Measurements from ENCODE around the gene ATP5ME. TPM values are rescaled to one million over a fixed set of nuclear protein-coding genes. Genes with fewer than 3 reads are reported as not detected.

ATP5ME gene
- total and polyA plus RNA-seq, 11 donors = 210 to 2,413 (median 800) TPM

DNA sequence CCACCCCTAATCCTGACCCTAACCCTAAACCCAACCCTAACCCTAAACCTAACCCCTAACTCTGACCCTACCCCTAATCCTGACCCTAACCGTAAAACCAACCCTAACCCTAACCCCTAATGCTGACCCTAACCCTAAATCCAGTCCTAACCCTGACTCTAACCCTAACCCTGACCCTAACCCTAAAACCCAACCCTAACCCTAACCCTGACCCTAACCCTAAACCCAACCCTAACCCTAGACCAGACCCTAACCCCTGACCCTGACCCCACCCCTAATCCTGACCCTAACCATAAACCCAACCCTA lies 30.8 kb upstream of the ATP5ME start:
- ATAC-seq (no peak), DNase-seq (no peak)
- WGBS, 4 donors = 89 to 100% (median 95%) methylated on average over 1 of the region's 1 CpG
- Histone ChIP-seq H3K27me3 (no peaks in the 10 kb centered on the region), H3K27ac (peak overlapping the region in 1 of 12 donors; percentile 87), H3K36me3 (no peaks in the 10 kb centered on the region), H3K9me3 (no peaks in the 10 kb centered on the region), H3K4me1 (peaks cover 5 to 36% (median 19%) of the 10 kb centered on the region in 12 donors), H3K4me3 (peak overlapping the region in 11 of 12 donors; percentile 66 to 99 (median 86))
- no peak for TF ChIP-seq POLR2A (IDR thresholded peaks at IDR 0.05)
- TF ChIP-seq, protein P1, sequence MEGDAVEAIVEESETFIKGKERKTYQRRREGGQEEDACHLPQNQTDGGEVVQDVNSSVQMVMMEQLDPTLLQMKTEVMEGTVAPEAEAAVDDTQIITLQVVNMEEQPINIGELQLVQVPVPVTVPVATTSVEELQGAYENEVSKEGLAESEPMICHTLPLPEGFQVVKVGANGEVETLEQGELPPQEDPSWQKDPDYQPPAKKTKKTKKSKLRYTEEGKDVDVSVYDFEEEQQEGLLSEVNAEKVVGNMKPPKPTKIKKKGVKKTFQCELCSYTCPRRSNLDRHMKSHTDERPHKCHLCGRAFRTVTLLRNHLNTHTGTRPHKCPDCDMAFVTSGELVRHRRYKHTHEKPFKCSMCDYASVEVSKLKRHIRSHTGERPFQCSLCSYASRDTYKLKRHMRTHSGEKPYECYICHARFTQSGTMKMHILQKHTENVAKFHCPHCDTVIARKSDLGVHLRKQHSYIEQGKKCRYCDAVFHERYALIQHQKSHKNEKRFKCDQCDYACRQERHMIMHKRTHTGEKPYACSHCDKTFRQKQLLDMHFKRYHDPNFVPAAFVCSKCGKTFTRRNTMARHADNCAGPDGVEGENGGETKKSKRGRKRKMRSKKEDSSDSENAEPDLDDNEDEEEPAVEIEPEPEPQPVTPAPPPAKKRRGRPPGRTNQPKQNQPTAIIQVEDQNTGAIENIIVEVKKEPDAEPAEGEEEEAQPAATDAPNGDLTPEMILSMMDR (IDR thresholded peaks at IDR 0.05) = no peak
- intact Hi-C loops (cut with DNase I) = loop anchor here in 1 of 10 donors (1.0 kb wide), 1 partner anchor 31 kb away; the partner anchor contains the start of genes ATP5ME and MYL5

- intact Hi-C loops (cut with DNase I) = no loop called here
- Histone ChIP-seq H3K4me3 (no peak overlapping the region), H3K27ac (no peak overlapping the region), H3K27me3 (no peaks in the 10 kb centered on the region), H3K9me3 (no peaks in the 10 kb centered on the region), H3K36me3 (no peaks in the 10 kb centered on the region), H3K4me1 (peaks cover 5 to 30% (median 17%) of the 10 kb centered on the region in 12 donors)
- DNase-seq (peak in 1 of 5 donors; percentile 33), ATAC-seq (no peak)
- TF ChIP-seq, protein P1 (IDR thresholded peaks at IDR 0.05) = no peak
- no peak for TF ChIP-seq POLR2A (IDR thresholded peaks at IDR 0.05)
- 92 to 95% (median 94%) methylated on average over 46 of the region's 46 CpGs for WGBS, 4 donors
These were observed 30.3 kb upstream of the ATP5ME start for GRCh38 chr4:704198-704891.

DNA sequence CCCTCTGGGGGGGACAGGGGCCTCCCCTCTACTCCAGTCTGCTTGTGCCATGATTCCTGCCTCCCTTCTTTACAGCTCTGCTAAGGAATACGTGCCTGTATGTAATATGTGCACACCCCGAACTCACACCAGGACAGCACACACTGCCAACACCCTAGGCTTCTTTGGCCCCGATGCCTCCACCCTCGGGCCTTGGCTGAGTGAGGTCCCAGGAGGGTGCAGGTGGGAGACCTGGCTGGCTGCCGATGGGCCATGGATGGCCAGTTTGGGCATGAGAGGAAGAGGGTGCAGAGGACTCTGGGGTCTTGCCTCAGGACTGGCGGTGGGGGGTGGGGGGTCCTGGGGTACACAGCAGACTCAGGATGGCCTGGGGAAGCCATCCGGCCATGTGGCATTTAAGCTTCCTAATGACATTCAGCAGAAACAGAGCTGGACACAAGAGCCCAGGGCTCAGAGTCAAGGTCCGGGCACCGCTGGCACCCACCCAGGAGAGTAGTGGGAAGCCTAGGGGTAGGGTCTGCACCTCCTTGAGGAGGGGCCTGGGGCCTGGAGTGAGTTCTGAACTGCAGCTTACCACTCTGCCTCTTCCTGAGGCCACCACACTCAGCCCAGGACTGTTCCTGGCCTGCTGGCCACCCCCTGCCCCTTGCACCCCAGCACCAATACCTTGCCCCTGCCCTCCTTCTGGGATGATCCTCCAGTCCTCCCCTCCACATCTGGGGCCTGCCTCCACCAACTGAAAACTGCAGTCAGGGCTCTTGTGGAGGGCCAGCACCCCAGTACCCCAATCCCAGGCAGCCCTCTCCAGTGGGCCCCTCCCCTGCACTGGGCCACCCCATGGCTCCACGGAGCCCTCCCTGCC lies 29.5 kb upstream of the ATP5ME start:
- Histone ChIP-seq H3K4me3 (no peak overlapping the region), H3K9me3 (no peaks in the 10 kb centered on the region), H3K36me3 (no peaks in the 10 kb centered on the region), H3K27me3 (no peaks in the 10 kb centered on the region), H3K27ac (no peak overlapping the region), H3K4me1 (peaks cover 5 to 30% (median 15%) of the 10 kb centered on the region in 12 donors)
- intact Hi-C loops (cut with DNase I) = no loop called here
- ATAC-seq (no peak), DNase-seq (peak in 1 of 5 donors; percentile 18)
- 78 to 90% (median 85%) methylated on average over 6 to 10 of the region's 10 CpGs for WGBS, 4 donors
- TF ChIP-seq POLR2A (IDR thresholded peaks at IDR 0.05) = no peak
- TF ChIP-seq, protein P1 (IDR thresholded peaks at IDR 0.05) = no peak

DNA sequence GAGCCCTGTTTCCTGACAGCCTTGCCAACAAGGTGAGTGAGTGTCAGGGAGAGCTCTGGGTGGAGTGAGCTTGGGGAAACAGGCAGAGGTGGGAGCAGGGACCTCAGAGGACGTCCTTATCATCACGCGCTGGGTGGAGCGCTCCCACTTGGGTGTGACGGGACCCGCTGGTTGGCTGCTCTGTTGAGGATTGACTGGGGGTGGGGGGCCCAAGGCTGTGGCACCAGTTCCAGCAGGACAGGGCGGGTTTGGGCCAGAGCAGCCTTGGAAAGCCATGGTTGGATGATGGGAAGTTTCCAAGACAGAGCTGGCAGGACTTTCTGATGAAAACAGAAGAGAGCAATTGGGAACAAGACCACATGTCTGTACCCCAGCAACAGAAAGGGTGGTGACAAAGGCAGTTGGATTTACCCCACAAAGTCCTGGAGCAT lies 28.6 kb upstream of the ATP5ME start:
- H3K36me3 ChIP-seq = no peaks in the 10 kb centered on the region
- H3K9me3 ChIP-seq = no peaks in the 10 kb centered on the region
- TF ChIP-seq POLR2A (IDR thresholded peaks at IDR 0.05) = no peak
- TF ChIP-seq, protein P1 (IDR thresholded peaks at IDR 0.05) = no peak
- H3K27ac ChIP-seq = no peak overlapping the region
- H3K4me3 ChIP-seq = no peak overlapping the region
- WGBS, 4 donors = 57 to 64% (median 63%) methylated on average over 7 of the region's 7 CpGs
- ATAC-seq (no peak), DNase-seq (peak in 1 of 5 donors; percentile 12)
- peaks cover 4 to 22% (median 7%) of the 10 kb centered on the region in 12 donors for H3K4me1 ChIP-seq
- H3K27me3 ChIP-seq = no peaks in the 10 kb centered on the region
- intact Hi-C loops (cut with DNase I) = no loop called here

Data from heart left ventricle (tissue), 16 donors.